HG03108 (cell line): Measurements from ENCODE around the gene NDC1.
"Not testable (repeated sequence)": the region's sequence is repeated elsewhere in the genome, so short reads cannot be mapped to it uniquely, and the experiment has no call there.

Source experiments
- ATAC-seq: cut with Tn5 transposase; IDR thresholded peaks from one replicate; pipeline ENCODE4 v1.9.1; 2021; ENCODE audit warnings: moderate library complexity; ENCODE audit not compliant: unreplicated experiment

The NDC1 gene

DNA sequence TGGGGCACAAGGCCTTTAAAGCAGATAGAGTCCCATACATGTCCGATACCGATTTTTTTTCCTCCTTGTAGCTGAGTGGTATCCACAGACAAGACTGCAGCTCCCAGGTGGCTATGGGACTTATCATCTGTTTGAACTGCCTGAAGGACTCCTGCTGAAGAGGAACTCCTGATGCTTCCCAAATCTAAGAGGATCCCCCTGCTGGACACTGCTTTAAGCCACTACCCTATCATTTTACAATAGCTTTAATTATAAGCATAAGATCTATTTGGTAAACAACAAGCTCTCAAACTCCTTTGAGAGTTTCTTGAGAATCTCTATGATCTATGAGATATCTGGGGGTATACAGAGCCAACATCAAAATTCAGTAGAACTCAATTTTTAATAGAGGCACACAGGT, 11.7 kb downstream of the NDC1 start:
- ATAC-seq = no peak

DNA sequence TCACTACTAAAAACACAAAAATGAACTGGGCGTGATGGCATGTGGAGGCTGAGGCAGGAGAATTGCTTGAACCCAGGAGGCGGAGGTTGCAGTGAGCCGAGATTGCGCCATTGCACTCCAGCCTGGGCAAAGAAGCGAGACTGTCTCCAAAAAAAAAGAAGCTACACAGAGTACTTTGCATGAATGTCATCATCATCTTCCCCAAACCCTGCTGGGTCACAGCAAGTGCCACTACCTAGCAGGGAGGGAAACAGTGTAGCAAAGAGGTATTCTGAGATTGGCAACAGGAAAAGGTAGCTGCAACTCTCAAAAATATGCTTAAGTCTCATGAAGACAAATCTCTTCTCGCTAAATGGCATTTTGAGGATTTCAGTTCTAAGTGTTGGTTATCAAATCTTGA, 12.8 kb downstream of the NDC1 start:
- no peak for ATAC-seq

DNA sequence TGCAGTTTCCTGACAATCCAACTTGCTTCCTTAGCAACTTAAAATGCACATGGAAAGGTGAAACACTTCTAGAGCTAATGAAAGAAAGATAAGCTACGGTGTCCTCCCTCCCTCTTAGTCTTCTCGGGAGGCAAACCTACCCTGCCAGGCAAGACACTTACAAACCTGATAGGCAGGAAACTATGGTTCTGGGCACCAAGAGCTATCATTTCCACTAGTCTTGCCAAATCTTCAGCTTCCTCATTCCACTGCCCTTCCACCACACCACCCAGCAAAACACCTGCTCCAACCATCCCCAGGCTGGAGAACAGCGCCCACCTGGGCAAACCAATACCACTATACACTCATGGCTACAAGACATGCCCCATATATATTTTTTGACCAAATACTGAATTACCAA, 15.2 kb downstream of the NDC1 start:
- no peak for ATAC-seq

DNA sequence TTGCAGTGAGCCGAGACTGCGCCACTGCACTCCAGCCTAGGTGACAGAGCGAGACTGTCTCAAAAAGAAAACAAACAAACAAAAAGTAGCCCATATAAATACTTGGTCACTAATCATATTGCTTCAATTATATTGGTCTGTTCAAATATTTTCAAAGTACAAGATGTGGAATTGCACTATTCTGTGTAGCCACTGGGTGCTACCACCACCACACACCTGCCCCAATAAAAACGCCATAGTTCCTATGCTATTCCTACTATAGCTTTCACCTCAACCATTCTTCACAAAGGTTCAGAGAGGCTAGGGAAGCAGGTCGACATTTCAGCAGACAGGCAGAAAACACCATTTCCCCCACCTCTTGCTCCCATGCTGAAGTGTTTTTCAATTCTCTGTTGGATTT, 16.7 kb downstream of the NDC1 start:
- ATAC-seq = no peak

DNA sequence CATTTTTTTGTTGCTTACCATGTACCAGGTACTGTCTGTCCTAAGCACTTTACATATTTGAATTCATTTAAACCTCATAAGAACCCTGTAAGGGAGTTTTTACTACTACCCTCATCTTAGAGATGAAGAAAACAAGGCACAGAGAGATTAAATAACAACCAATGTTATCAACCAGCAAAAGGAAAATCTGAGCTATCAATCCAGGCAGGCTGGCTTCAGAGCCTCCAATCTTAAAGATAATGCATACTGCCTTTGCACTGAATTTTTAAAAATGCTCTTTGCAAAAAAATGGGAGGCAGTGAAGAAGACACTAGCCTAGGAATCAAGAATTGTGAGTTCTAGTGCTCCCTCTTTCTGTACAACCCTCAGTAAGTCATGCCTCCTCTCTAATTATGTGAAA, 18.7 kb downstream of the NDC1 start:
- ATAC-seq = no peak

DNA sequence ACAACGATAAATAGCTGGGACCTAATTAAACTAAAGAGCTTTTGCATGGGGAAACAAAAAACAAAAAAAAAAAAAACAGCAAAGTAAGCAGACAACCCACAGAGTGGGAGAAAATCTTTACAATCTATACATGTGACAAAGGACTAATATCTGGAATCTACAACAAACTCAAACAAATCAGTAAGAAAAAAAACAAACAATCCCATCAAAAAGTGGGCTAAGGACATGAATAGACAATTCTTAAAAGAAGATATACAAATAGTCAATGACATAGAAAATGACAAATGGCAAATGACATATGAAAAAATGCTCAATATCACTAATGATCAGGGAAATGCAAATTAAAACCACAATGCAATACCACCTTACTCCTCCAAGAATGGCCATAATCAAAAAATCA, 21.5 kb downstream of the NDC1 start:
- ATAC-seq = not testable (repeated sequence)

DNA sequence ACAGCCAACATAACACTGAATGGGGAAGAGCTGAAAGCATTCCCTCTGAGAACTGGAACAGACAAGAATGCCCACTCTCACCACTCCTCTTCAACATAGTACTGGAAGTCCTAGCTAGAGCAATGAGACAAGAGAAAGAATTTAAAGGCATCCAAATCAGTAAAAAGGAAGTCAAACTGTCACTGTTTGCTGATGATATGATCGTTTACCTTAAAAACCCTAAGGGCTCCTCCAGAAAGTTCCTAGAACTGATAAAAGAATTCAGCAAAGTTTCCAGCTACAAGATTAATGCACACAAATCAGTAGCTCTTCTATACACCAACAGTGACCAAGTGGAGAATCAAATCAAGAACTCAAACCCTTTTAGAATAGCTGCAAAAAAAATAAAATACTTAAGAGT, 22.6 kb downstream of the NDC1 start:
- not testable (repeated sequence) for ATAC-seq

DNA sequence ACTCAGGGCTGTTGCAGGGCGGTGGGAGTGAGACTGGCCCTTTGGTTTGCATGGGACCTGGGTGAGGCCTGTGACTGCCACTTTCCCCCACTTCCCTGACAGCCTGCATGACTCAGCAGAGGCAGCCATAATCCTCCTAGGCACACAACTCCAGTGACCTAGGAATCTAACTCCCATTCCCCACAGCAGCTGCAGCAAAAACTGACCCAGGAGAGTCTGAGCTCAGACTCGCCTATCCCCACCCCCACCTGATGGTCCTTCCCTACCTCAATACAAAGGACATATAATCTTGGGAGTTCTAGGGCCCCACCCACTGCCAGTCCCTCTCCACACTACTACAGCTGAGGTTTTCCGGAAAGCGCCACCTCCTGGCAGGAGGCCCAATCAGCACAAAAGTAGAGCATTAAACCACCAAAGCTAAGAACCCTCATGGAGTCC, 26.7 kb downstream of the NDC1 start:
- no peak for ATAC-seq

DNA sequence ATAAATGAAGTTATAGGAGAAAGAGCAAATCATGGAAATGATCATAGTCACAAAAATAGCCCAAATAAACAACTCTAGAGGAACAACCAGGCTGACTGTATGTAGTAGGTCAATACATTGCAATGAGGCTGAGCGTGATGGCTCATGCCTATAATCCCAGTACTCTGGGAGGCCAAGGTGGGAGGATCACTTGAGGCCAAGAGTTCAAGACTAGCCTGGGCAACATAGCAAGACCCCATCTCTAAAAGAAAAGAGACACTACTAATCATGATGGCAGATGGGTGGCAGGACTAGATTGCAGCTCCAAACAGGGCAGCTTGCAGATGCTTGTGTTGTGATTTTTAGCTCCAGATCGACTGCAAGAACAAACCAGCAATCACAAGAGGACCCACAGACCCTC, 27.6 kb downstream of the NDC1 start:
- ATAC-seq = no peak

DNA sequence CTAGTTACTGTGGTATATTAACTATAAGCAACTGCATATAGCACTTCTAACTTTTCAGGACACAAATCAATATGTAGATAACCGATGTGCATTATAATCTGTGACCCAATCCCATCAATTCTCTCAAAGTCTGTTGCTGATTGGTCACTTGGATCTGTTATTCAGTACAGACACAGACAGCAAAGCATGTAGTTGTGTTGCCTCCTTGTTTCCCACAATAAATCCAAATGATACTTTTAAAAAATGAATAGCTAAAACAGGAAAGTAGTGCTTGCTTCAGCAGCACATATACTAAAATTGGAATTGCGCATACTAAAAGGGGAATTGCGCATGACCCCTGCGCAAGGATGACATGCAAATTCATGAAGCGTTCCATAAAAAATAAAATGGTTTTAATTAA, 28.1 kb downstream of the NDC1 start:
- ATAC-seq = no peak

DNA sequence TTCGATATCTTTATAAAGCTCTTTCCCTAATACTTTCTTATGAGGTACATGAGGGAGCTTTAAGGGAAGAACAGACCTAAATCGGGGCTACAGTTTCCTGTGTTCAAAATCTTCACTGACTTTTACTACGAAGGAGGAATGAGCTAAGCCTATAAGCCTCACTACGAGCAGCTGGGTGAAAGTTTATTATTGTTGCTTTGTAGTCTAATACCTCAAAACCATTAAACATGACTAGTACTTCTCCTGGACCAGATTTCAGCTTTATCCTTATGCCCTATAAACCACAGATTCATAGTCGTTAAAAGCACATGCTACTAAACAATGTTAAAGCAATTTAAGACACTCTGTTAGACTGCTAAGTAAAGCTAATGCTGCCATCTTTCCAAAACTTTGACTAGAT, 30.2 kb downstream of the NDC1 start:
- no peak for ATAC-seq

DNA sequence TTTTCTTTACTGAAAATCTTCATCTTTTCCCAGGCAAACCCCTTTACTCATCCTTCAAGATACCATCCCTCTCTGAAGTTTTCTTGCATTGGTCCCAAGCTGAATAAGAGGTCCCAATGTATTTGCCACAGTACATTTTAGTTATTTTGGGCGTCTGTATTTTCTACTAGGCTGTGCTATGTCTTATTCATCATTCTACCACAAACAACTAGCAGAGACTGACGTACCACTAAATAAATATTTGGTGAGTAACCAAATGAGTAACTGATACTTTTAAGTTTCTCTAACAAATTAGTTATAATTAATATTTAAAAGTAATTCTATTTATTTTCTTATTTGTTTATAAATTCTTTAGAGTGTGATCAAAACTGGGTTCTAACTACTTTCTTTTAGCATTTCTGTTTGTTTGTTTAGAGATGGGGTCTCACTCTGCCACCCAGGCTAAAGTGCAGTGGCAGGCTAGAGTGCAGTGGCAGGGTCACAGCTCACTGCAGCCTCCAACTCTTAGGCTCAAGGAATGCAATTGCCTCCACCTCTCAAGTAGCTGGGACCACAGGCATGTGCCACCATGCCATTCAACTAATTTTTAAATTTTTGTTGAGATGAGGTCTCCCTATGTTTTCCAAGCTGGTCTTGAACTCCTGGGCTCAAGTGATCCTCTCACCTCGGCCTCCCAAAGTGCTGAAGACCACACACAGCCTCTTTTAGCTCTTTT, 33.1 kb downstream of the NDC1 start:
- no peak for ATAC-seq

DNA sequence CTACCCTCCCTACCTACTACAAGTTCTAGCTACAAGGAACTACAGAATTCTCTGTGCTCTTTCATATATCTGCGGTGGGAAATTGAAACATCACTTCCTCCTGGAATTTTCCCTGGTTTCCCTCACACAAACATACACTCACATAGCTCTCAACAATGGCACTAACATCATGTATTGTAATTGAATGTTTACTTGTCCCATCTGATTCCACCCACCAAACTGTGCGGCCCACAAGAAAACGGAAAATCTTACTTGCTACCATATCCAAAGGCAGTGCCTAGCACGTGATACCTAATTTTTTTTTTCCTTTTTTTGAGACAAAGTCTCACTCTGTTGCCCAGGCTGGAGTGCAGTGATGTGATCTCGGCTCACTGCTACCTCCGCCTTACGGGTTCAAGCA, 33.9 kb downstream of the NDC1 start:
- no peak for ATAC-seq

DNA sequence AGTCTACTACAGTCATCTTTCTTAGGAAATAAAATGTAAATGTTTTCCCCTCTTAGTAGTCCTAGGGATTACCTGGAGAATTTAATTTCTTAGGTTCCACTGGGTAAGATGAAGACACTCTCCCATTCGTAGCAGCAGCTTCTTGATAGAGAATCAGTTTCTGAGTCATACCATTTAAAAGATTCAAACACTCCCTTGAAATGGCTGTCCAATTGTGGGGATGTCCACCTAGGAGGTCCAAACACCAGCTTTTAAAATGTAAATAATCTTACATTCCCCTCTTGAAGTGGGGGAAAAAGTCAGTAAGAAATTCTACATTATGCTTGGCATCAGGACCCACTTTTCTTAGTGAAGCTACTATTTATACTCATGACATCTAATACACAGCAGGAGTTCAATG, 37.5 kb downstream of the NDC1 start:
- no peak for ATAC-seq

DNA sequence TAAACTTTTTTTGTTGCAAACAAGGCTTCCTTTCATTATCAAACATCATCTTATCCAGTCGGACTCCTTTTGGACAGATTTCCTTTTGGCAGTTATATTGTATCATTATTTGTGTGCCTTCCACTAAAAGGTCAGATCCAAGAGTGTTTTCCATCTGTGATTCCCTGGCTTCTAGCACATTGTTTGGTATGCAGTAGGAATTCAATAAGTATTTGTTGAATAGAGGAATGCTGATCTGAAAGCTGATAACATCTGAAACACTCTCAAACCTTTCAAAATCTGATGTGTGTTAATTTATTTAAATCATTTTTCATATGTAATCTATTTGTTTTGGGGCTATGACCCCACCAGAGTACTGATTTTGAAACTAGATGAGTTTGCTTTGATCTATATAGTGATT, 39.0 kb downstream of the NDC1 start:
- ATAC-seq = no peak

DNA sequence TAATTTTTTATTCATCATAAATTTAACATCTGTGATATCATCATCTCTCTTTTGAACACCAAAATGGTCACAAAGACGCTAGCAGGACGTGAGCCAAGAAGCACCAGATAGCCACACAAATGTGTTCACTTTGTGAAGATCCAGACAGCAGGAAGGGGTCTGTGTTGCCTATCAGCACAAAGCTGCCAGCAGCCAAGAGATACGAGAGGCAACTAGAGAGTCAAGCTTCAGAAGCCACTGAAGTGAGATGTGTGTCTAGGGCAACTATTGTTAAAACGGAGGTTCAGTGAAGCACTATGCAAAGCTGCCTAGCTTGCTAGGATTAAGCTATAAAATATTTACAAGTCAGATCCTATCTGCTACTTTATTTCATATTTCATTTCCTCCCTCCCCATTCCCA, 45.3 kb downstream of the NDC1 start:
- no peak for ATAC-seq

DNA sequence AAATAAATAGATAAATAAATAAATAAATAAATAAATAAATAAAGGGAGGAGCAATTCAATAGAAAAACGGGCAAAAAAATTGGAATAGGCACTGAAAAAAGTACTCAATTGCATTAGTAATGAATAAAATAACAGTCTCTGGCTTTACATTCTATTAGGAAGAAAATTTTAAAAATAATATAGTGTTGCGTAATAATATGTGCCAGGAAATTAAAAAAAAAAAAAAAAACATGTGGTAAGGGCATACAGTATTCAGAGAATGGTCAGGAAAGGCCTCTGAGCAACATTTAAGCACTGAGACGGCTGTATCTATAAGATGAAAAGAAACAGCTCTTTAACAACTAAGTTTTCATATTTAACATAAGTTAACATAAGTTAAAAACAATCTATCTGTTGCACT, 50.4 kb downstream of the NDC1 start:
- no peak for ATAC-seq

DNA sequence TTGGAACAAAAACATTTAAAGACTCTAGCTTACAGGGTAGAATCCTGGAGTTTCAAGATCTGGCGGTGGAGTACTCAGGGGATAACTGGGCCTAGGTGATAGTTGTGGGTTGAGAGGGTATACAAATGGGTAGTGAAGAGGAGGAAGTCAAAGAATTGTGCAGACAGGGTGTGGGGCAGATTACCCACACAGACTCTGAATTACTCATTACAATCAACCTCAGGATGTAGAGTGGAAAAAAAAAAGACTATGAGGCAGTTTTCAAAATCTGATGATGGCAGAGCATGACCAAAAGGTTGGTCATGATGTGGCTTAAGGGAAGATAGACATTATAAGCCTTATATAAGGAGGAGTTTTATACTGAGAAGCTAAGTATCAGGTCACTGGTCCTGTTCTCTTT, 55.0 kb downstream of the NDC1 start:
- ATAC-seq = no peak

DNA sequence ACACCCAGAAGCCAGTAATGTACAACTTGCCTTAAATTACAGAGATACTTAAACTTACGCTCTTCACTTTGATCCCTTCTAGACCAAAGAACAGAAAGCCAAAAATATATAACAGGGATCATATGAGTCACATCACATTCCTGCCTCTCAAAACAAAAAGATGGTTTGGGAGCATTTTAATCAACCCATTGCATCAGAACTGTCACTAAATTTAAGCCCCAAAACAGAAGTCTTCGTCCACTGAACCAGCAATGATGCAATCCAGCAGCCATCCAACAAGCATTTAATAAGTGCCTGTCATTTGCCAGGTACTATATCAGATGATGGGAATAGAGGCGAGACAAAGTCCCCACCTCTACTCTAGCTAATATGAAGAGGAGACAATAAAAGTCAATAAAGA, 56.4 kb downstream of the NDC1 start:
- ATAC-seq = no peak

DNA sequence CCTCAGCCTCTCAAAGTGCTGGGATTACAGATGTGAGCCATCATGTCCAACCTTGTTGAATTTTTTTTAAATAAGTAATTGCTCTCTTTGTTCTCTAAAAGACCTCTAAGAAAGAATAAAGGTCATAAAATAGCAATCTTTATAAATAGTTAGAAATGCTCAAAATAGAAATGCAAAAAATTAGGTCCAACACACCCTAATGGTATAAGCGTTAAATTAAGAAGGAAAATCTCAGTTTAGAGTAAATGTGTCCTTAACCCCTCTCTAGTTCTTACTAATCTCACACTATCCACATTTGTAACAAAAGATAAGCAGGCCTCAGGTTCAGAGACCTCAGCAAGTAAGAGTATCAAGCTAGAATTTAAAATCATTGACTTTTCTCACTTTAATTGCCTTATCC, 60.8 kb downstream of the NDC1 start:
- ATAC-seq = no peak

DNA sequence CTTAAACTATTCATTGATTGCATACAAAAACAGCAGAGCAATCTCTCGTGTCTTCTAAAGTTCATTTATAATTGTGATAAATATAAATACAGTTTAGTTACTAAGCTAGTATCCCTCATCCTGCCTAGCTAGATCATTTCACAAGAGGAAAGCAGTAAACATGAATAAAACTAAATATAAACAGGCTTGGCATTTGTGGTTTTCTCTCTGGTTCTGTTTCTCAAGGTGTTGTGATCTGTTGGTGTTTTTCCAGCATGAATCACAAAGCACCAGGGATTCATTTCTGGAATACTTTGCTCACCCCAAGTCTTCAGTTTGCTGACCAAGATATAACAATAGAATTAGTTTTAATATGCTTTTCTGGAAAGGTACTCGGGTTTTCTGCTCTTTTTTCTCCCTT, 66.4 kb downstream of the NDC1 start:
- ATAC-seq = no peak

DNA sequence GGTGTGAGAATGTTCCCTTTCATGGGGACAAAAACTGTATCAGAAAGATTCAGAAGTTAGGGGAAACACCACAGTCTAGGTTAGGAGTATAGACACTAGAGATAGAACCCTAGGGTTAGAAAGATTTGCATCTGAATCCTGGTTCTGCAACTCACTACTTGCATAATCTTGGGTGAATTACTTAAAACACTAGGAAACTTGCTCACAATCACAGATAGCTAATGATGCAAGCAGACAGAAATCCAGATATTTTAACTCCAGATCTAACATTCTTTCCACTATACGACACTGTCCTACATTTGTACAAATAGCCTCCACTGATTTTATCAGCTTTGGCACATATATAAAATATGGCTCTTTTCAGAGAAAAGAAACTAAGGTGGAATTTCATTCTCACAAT, 68.3 kb downstream of the NDC1 start:
- no peak for ATAC-seq

DNA sequence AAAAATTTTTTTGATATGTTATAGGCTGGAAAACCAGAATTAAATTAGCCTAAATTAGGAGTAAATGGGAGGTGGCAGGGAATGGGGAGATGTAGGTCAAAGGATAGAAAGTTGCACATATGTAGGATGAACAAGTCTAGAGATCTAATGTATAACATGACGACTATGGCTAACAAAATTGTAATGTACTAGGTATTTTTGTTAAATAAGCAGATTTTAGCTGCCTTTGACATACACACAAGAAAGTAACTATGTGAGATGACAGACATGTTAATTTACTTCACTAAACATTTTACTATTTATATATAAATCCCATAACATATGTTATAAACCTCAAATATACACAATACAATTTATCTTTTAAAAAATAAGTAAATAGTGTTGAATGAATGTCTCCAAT, 68.9 kb downstream of the NDC1 start:
- ATAC-seq = no peak
